ENCODE data around the gene CYP8B1.

The CYP8B1 gene

GRCh38 chr3:42875325-42876151, at the start of gene CYP8B1:
Gene CYP8B1, minus strand, starts transcription at chr3:42875879. Its CDS starts 63 bp downstream, at chr3:42875816.
- DNase-seq = no peak

- DNase-seq = no peak
Observed at GRCh38 chr3:42923606-42924005, 47.9 kb upstream of the CYP8B1 start.

GRCh38 chr3:42914771-42915515, 39.3 kb upstream of the CYP8B1 start:
- DNase-seq = no peak

- no peak for DNase-seq
Observed at GRCh38 chr3:42911551-42911950, 35.9 kb upstream of the CYP8B1 start.

- no peak for DNase-seq
Observed at GRCh38 chr3:42908675-42909074, 33.0 kb upstream of the CYP8B1 start.

GRCh38 chr3:42906848-42907183, 31.1 kb upstream of the CYP8B1 start:
- DNase-seq = no peak

GRCh38 chr3:42906070-42906847, 30.6 kb upstream of the CYP8B1 start, which contains the start of gene ZNF662:
Gene ZNF662, plus strand, starts transcription at chr3:42906142. Its CDS starts 1,973 bp downstream, at chr3:42908115.
- DNase-seq = no peak

GRCh38 chr3:42905740-42906069, 30.0 kb upstream of the CYP8B1 start:
- no peak for DNase-seq

- no peak for DNase-seq
Observed at GRCh38 chr3:42904076-42904475, 28.4 kb upstream of the CYP8B1 start.

- DNase-seq = no peak
Observed at GRCh38 chr3:42902257-42902656, 26.6 kb upstream of the CYP8B1 start.

GRCh38 chr3:42901073-42901415, 25.4 kb upstream of the CYP8B1 start:
- DNase-seq = no peak

GRCh38 chr3:42900226-42901072, 24.8 kb upstream of the CYP8B1 start:
- DNase-seq = no peak

GRCh38 chr3:42898896-42899675, 23.4 kb upstream of the CYP8B1 start:
- no peak for DNase-seq

GRCh38 chr3:42895580-42895868, 19.8 kb upstream of the CYP8B1 start:
- no peak for DNase-seq

GRCh38 chr3:42894698-42895579, 19.3 kb upstream of the CYP8B1 start:
- DNase-seq = no peak

- DNase-seq = no peak
Observed at GRCh38 chr3:42892807-42893206, 17.1 kb upstream of the CYP8B1 start.

GRCh38 chr3:42892169-42892568, 16.5 kb upstream of the CYP8B1 start:
- DNase-seq = no peak

GRCh38 chr3:42891042-42891441, 15.4 kb upstream of the CYP8B1 start:
- DNase-seq = no peak

GRCh38 chr3:42887084-42887483, 11.4 kb upstream of the CYP8B1 start:
- DNase-seq = no peak

- no peak for DNase-seq
Observed at GRCh38 chr3:42886294-42886822, 10.7 kb upstream of the CYP8B1 start.

- no peak for DNase-seq
Observed at GRCh38 chr3:42884324-42884723, 8.6 kb upstream of the CYP8B1 start.
